SK-N-SH (cell line): ENCODE data around the gene CCDC107.

Source experiments
- MAX ChIP-seq: IDR thresholded peaks from 2 replicates; pipeline ENCODE4 v1.4.0; 2012; ENCODE audit warnings: low read depth
- NRF1 ChIP-seq: IDR thresholded peaks from 2 replicates; pipeline ENCODE4 v1.6.1; 2012; ENCODE audit warnings: low read depth, mild to moderate bottlenecking, low read length
- POLR2AphosphoS5 ChIP-seq: IDR thresholded peaks from 2 replicates; pipeline ENCODE4 v1.6.1; 2012; ENCODE audit warnings: low read depth, low read length
- TAF1 ChIP-seq: IDR thresholded peaks from 2 replicates; pipeline ENCODE4 v1.6.1; 2012; ENCODE audit warnings: low read depth, mild to moderate bottlenecking, low read length, moderate library complexity, borderline replicate concordance
- YY1 ChIP-seq: IDR thresholded peaks from 2 replicates; pipeline ENCODE4 v1.4.0; 2012; ENCODE audit warnings: low read depth, mild to moderate bottlenecking
- TF ChIP-seq, protein P1 (sequence below): IDR thresholded peaks from 2 replicates; pipeline ENCODE4; 2012
- TF ChIP-seq, protein P2 (sequence below): fragments of 200-600 bp; sonication (generic); IDR thresholded peaks from 2 replicates; pipeline ENCODE4 v1.6.1; 2017; ENCODE audit warnings: antibody characterized with exemption, mild to moderate bottlenecking, moderate library complexity
- TF ChIP-seq, protein P3 (sequence below): fragments of 150-350 bp; IDR thresholded peaks from 2 replicates; pipeline ENCODE4 v1.6.1; 2017; ENCODE audit warnings: antibody characterized with exemption, low read length, low read depth, borderline replicate concordance

DNA sequence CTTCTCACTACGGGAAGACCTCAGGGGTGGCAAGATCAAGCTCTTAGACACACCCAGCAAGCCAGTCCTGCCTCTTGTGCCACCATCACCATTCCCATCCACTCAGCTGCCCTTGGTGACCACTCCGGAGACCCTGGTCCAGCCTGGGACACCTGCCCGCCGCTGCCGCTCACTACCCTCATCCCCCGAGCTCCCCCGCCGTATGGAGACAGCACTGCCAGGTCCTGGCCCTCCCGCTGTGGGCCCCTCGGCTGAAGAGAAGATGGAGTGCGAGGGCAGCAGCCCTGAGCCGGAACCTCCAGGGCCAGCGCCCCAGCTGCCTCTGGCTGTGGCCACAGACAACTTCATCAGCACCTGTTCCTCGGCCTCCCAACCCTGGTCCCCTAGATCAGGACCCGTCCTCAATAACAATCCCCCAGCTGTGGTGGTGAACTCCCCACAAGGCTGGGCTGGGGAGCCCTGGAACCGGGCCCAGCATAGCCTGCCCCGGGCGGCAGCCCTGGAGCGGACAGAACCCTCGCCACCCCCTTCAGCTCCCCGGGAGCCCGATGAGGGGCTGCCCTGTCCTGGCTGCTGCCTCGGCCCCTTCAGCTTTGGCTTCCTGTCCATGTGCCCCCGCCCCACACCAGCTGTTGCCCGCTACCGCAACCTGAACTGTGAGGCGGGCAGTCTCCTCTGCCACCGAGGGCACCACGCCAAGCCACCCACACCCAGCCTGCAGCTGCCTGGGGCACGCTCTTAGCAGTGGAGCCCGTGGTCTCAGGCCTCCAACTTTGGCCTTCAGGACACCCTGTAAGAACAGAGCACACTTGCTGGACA is 48.9 kb upstream of the CCDC107 start:
- TF ChIP-seq, protein P1, sequence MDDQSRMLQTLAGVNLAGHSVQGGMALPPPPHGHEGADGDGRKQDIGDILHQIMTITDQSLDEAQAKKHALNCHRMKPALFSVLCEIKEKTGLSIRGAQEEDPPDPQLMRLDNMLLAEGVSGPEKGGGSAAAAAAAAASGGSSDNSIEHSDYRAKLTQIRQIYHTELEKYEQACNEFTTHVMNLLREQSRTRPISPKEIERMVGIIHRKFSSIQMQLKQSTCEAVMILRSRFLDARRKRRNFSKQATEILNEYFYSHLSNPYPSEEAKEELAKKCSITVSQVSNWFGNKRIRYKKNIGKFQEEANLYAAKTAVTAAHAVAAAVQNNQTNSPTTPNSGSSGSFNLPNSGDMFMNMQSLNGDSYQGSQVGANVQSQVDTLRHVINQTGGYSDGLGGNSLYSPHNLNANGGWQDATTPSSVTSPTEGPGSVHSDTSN = no peak
- TF ChIP-seq POLR2AphosphoS5 = no peak
- TF ChIP-seq, protein P2, sequence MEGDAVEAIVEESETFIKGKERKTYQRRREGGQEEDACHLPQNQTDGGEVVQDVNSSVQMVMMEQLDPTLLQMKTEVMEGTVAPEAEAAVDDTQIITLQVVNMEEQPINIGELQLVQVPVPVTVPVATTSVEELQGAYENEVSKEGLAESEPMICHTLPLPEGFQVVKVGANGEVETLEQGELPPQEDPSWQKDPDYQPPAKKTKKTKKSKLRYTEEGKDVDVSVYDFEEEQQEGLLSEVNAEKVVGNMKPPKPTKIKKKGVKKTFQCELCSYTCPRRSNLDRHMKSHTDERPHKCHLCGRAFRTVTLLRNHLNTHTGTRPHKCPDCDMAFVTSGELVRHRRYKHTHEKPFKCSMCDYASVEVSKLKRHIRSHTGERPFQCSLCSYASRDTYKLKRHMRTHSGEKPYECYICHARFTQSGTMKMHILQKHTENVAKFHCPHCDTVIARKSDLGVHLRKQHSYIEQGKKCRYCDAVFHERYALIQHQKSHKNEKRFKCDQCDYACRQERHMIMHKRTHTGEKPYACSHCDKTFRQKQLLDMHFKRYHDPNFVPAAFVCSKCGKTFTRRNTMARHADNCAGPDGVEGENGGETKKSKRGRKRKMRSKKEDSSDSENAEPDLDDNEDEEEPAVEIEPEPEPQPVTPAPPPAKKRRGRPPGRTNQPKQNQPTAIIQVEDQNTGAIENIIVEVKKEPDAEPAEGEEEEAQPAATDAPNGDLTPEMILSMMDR = no peak
- no peak for TF ChIP-seq TAF1
- TF ChIP-seq, protein P3, sequence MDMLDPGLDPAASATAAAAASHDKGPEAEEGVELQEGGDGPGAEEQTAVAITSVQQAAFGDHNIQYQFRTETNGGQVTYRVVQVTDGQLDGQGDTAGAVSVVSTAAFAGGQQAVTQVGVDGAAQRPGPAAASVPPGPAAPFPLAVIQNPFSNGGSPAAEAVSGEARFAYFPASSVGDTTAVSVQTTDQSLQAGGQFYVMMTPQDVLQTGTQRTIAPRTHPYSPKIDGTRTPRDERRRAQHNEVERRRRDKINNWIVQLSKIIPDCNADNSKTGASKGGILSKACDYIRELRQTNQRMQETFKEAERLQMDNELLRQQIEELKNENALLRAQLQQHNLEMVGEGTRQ = no peak
- TF ChIP-seq MAX = no peak
- no peak for TF ChIP-seq NRF1
- no peak for TF ChIP-seq YY1
